Mucosa of stomach (tissue), 1 donor: ENCODE data around the gene ITGAV.

ENCODE experiments used
- H3K27me3 ChIP-seq: one replicate; pipeline ENCODE4 v1.7.0; 2013; ENCODE audit warnings: mild to moderate bottlenecking, low read length; ENCODE audit not compliant: control insufficient read depth, insufficient read depth
- H3K36me3 ChIP-seq: one replicate; pipeline ENCODE4 v1.7.0; 2013; ENCODE audit warnings: low read length; ENCODE audit not compliant: control insufficient read depth, insufficient read depth
- H3K4me1 ChIP-seq: one replicate; pipeline ENCODE4 v1.7.0; 2013; ENCODE audit warnings: mild to moderate bottlenecking, low read length; ENCODE audit not compliant: control insufficient read depth, insufficient read depth
- H3K4me3 ChIP-seq: one replicate; pipeline ENCODE4 v1.7.0; 2013; ENCODE audit warnings: low read length
- H3K9ac ChIP-seq: one replicate; pipeline ENCODE4 v1.7.0; 2013; ENCODE audit warnings: mild to moderate bottlenecking, low read length, moderate library complexity
- H3K9me3 ChIP-seq: one replicate; pipeline ENCODE4 v1.7.0; 2013; ENCODE audit warnings: mild to moderate bottlenecking, low read length, moderate library complexity; ENCODE audit not compliant: control insufficient read depth
- donor health status: Pancreatic carcinoma.

The ITGAV gene

GRCh38 chr2:186589612-186590349 is at the start of gene ITGAV:
ITGAV (plus strand) TSS chr2:186590056; CDS start chr2:186590339, 283 bp downstream.
- Histone ChIP-seq H3K36me3 (no peaks in the 10 kb centered on the region), H3K4me1 (peaks cover 17% of the 10 kb centered on the region), H3K9ac (peak within 1 kb of the TSS; percentile 97), H3K27me3 (no peaks in the 10 kb centered on the region), H3K9me3 (no peaks in the 10 kb centered on the region), H3K4me3 (peak within 1 kb of the TSS; percentile 94)

- H3K9me3 ChIP-seq, result no peaks in the 10 kb centered on the region
- H3K36me3 ChIP-seq, result no peaks in the 10 kb centered on the region
- H3K4me3 ChIP-seq, result no peak overlapping the region
- H3K4me1 ChIP-seq, result peaks cover 24% of the 10 kb centered on the region
- no peak overlapping the region for H3K9ac ChIP-seq
- no peaks in the 10 kb centered on the region for H3K27me3 ChIP-seq
Measured at GRCh38 chr2:186540941-186541340, 48.9 kb upstream of the ITGAV start.

GRCh38 chr2:186542002-186542401 is 47.9 kb upstream of the ITGAV start:
- H3K4me3 ChIP-seq, result no peak overlapping the region
- H3K4me1 ChIP-seq, result peaks cover 24% of the 10 kb centered on the region
- H3K27me3 ChIP-seq, result no peaks in the 10 kb centered on the region
- no peaks in the 10 kb centered on the region for H3K36me3 ChIP-seq
- H3K9me3 ChIP-seq, result no peaks in the 10 kb centered on the region
- no peak overlapping the region for H3K9ac ChIP-seq

- Histone ChIP-seq H3K9ac (no peak overlapping the region), H3K4me1 (peaks cover 24% of the 10 kb centered on the region), H3K9me3 (no peaks in the 10 kb centered on the region), H3K36me3 (no peaks in the 10 kb centered on the region), H3K27me3 (no peaks in the 10 kb centered on the region), H3K4me3 (no peak overlapping the region)
Measured at GRCh38 chr2:186543561-186544131, 46.2 kb upstream of the ITGAV start.

GRCh38 chr2:186544255-186544675 is 45.6 kb upstream of the ITGAV start:
- Histone ChIP-seq H3K9me3 (no peaks in the 10 kb centered on the region), H3K36me3 (no peaks in the 10 kb centered on the region), H3K27me3 (no peaks in the 10 kb centered on the region), H3K9ac (no peak overlapping the region), H3K4me1 (peaks cover 24% of the 10 kb centered on the region), H3K4me3 (no peak overlapping the region)

GRCh38 chr2:186546846-186547245 is 43.0 kb upstream of the ITGAV start:
- peaks cover 24% of the 10 kb centered on the region for H3K4me1 ChIP-seq
- H3K27me3 ChIP-seq, result no peaks in the 10 kb centered on the region
- no peaks in the 10 kb centered on the region for H3K9me3 ChIP-seq
- H3K9ac ChIP-seq, result no peak overlapping the region
- H3K4me3 ChIP-seq, result no peak overlapping the region
- no peaks in the 10 kb centered on the region for H3K36me3 ChIP-seq

- no peak overlapping the region for H3K4me3 ChIP-seq
- H3K4me1 ChIP-seq, result no peaks in the 10 kb centered on the region
- H3K27me3 ChIP-seq, result no peaks in the 10 kb centered on the region
- no peaks in the 10 kb centered on the region for H3K36me3 ChIP-seq
- no peak overlapping the region for H3K9ac ChIP-seq
- no peaks in the 10 kb centered on the region for H3K9me3 ChIP-seq
Measured at GRCh38 chr2:186551323-186552050, 38.4 kb upstream of the ITGAV start.

GRCh38 chr2:186554429-186554828 is 35.4 kb upstream of the ITGAV start:
- Histone ChIP-seq H3K4me1 (no peaks in the 10 kb centered on the region), H3K9ac (no peak overlapping the region), H3K4me3 (no peak overlapping the region), H3K27me3 (no peaks in the 10 kb centered on the region), H3K36me3 (no peaks in the 10 kb centered on the region), H3K9me3 (no peaks in the 10 kb centered on the region)

- no peaks in the 10 kb centered on the region for H3K27me3 ChIP-seq
- H3K4me3 ChIP-seq, result no peak overlapping the region
- H3K9ac ChIP-seq, result no peak overlapping the region
- H3K9me3 ChIP-seq, result no peaks in the 10 kb centered on the region
- H3K36me3 ChIP-seq, result no peaks in the 10 kb centered on the region
- H3K4me1 ChIP-seq, result no peaks in the 10 kb centered on the region
Measured at GRCh38 chr2:186554850-186555671, 34.8 kb upstream of the ITGAV start.

GRCh38 chr2:186558512-186559276 is 31.2 kb upstream of the ITGAV start:
- Histone ChIP-seq H3K36me3 (no peaks in the 10 kb centered on the region), H3K4me1 (no peaks in the 10 kb centered on the region), H3K27me3 (no peaks in the 10 kb centered on the region), H3K9me3 (no peaks in the 10 kb centered on the region), H3K9ac (no peak overlapping the region), H3K4me3 (no peak overlapping the region)

- H3K4me3 ChIP-seq, result no peak overlapping the region
- no peaks in the 10 kb centered on the region for H3K36me3 ChIP-seq
- H3K9me3 ChIP-seq, result no peaks in the 10 kb centered on the region
- no peaks in the 10 kb centered on the region for H3K27me3 ChIP-seq
- H3K9ac ChIP-seq, result no peak overlapping the region
- H3K4me1 ChIP-seq, result no peaks in the 10 kb centered on the region
Measured at GRCh38 chr2:186559370-186559769, 30.5 kb upstream of the ITGAV start.
